ENCODE results near the gene KRTAP12-4.

Gene KRTAP12-4

GRCh38 chr21:44653123-44653522 lies 1.3 kb downstream of the KRTAP12-4 start:
- TF ChIP-seq TAF1 (IDR thresholded peaks at IDR 0.05; ENCODE audit: borderline replicate concordance, insufficient read depth, low read length) (no peak), FOXP2 (optimal IDR thresholded peaks at IDR 0.05; ENCODE audit: borderline replicate concordance, extremely low read depth, extremely low read length, insufficient read depth) (no peak), SIN3A (IDR thresholded peaks at IDR 0.05; ENCODE audit: borderline replicate concordance, insufficient read depth, low read length) (no peak), POLR2AphosphoS5 (IDR thresholded peaks at IDR 0.05; ENCODE audit: low read depth, low read length) (no peak)

- TF ChIP-seq FOXP2 (optimal IDR thresholded peaks at IDR 0.05; ENCODE audit: borderline replicate concordance, extremely low read depth, extremely low read length, insufficient read depth) (no peak), TAF1 (IDR thresholded peaks at IDR 0.05; ENCODE audit: borderline replicate concordance, insufficient read depth, low read length) (no peak), REST (IDR thresholded peaks at IDR 0.05; ENCODE audit: insufficient read depth in 1 of 2, low read depth in 2 of 2, low read length in 2 of 2) (no peak), POLR2AphosphoS5 (IDR thresholded peaks at IDR 0.05; ENCODE audit: low read depth, low read length) (no peak), SIN3A (IDR thresholded peaks at IDR 0.05; ENCODE audit: borderline replicate concordance, insufficient read depth, low read length) (no peak)
These were observed 3.3 kb downstream of the KRTAP12-4 start for GRCh38 chr21:44650973-44651675.

GRCh38 chr21:44650265-44650972 lies 4.0 kb downstream of the KRTAP12-4 start:
- TF ChIP-seq SIN3A (IDR thresholded peaks at IDR 0.05; ENCODE audit: borderline replicate concordance, insufficient read depth, low read length), result no peak
- no peak for TF ChIP-seq TAF1 (IDR thresholded peaks at IDR 0.05; ENCODE audit: borderline replicate concordance, insufficient read depth, low read length)
- TF ChIP-seq FOXP2 (optimal IDR thresholded peaks at IDR 0.05; ENCODE audit: borderline replicate concordance, extremely low read depth, extremely low read length, insufficient read depth), result no peak
- no peak for TF ChIP-seq POLR2AphosphoS5 (IDR thresholded peaks at IDR 0.05; ENCODE audit: low read depth, low read length)
- no peak for TF ChIP-seq REST (IDR thresholded peaks at IDR 0.05; ENCODE audit: insufficient read depth in 1 of 2, low read depth in 2 of 2, low read length in 2 of 2)

GRCh38 chr21:44649521-44650100 lies 4.8 kb downstream of the KRTAP12-4 start:
- TF ChIP-seq FOXP2 (optimal IDR thresholded peaks at IDR 0.05; ENCODE audit: borderline replicate concordance, extremely low read depth, extremely low read length, insufficient read depth), result no peak
- no peak for TF ChIP-seq SIN3A (IDR thresholded peaks at IDR 0.05; ENCODE audit: borderline replicate concordance, insufficient read depth, low read length)
- TF ChIP-seq POLR2AphosphoS5 (IDR thresholded peaks at IDR 0.05; ENCODE audit: low read depth, low read length), result no peak

- TF ChIP-seq FOXP2 (optimal IDR thresholded peaks at IDR 0.05; ENCODE audit: borderline replicate concordance, extremely low read depth, extremely low read length, insufficient read depth) (no peak), REST (IDR thresholded peaks at IDR 0.05; ENCODE audit: insufficient read depth in 1 of 2, low read depth in 2 of 2, low read length in 2 of 2) (no peak), SIN3A (IDR thresholded peaks at IDR 0.05; ENCODE audit: borderline replicate concordance, insufficient read depth, low read length) (no peak), POLR2AphosphoS5 (IDR thresholded peaks at IDR 0.05; ENCODE audit: low read depth, low read length) (no peak), TAF1 (IDR thresholded peaks at IDR 0.05; ENCODE audit: borderline replicate concordance, insufficient read depth, low read length) (no peak)
These were observed 5.7 kb downstream of the KRTAP12-4 start for GRCh38 chr21:44648557-44649311.

Measured in PFSK-1 (cell line).